ENCODE measurements around the gene INPP5D.
A peak's percentile ranks its signal among the peaks of the same experiment; 100 is the strongest.

The INPP5D gene

GRCh38 chr2:233247744-233248143 is 187.6 kb downstream of the INPP5D start:
- H3K4me1 Mint-ChIP-seq (ENCODE audit: low read depth in 2 of 2), result peaks cover 26 to 36% of the 10 kb centered on the region in 2 donors
- peak in 1 of 3 experiments; percentile 16 for DNase-seq

DNA sequence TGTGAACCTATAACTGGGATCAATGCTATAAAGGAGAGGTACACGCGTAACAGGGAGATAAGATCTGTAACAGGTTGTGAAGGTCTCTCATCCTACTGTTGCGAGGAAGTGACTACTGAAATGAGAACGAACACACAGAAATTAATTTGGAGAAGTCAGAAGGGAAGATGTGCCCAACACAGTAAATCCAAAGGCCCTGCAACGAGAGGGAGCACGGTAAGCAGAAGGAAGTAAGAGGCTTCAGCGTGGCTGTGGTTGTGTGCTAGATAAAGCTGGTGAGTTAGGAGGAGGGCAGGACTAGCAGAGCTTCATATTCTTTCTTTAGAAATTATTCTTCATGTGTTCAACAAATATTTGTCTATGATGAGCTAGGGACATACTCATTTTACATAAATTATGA is 188.9 kb downstream of the INPP5D start:
- ATAC-seq (replicated peaks), result no peak
- H3K27ac Mint-ChIP-seq, result no peak overlapping the region
- H3K4me1 Mint-ChIP-seq (ENCODE audit: low read depth in 2 of 2), result peaks cover 37 to 43% of the 10 kb centered on the region in 2 donors
- H3K27me3 Mint-ChIP-seq, result no peaks in the 10 kb centered on the region
- peaks cover 24% of the 10 kb centered on the region for H3K36me3 Mint-ChIP-seq (ENCODE audit: insufficient read depth)
- DNase-seq, result no peak
- peak overlapping the region in 1 of 2 donors; percentile 43 for H3K4me3 Mint-ChIP-seq
- no peaks in the 10 kb centered on the region for H3K9me3 Mint-ChIP-seq

More at GRCh38 chr2:233247744-233248143, 187.6 kb downstream of the INPP5D start:
- peak; percentile 39 for ATAC-seq (replicated peaks)
- Mint-ChIP-seq H3K9me3 (no peaks in the 10 kb centered on the region), H3K27me3 (no peaks in the 10 kb centered on the region), H3K36me3 (ENCODE audit: insufficient read depth) (peaks cover 18% of the 10 kb centered on the region), H3K27ac (peak overlapping the region; percentile 47 to 63), H3K4me3 (no peak overlapping the region)

DNA sequence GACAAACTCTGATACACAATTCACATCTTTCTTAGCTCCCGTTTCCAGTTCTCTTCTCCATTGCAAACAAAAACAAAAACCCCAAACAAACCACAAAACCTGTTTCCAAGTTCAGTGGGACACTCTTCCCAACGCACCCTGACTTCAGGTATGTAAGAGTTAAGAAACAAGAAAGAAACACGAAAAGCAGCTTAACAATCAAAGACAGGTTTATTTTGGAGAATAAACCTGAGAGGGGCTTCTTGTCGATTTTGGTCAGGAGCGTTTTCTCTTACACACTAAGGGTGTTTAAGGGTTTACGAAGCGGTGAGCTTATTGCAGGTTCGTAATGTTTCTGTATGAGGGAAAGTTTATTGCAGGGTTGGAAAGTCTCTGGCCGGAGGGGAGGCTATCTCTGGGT is 190.4 kb downstream of the INPP5D start:
- peak overlapping the region; percentile 96 to 98 for H3K27ac Mint-ChIP-seq
- ATAC-seq (replicated peaks) (no peak), DNase-seq (no peak)
- peak overlapping the region; percentile 92 to 93 for H3K4me3 Mint-ChIP-seq
- no peaks in the 10 kb centered on the region for H3K9me3 Mint-ChIP-seq
- H3K4me1 Mint-ChIP-seq (ENCODE audit: low read depth in 2 of 2), result peaks cover 48 to 50% of the 10 kb centered on the region in 2 donors
- no peaks in the 10 kb centered on the region for H3K27me3 Mint-ChIP-seq
- H3K36me3 Mint-ChIP-seq (ENCODE audit: insufficient read depth), result peaks cover 33% of the 10 kb centered on the region

- Mint-ChIP-seq H3K27ac (peak overlapping the region; percentile 96 to 98), H3K27me3 (no peaks in the 10 kb centered on the region), H3K4me1 (ENCODE audit: low read depth in 2 of 2) (peaks cover 52% of the 10 kb centered on the region in 2 donors), H3K4me3 (peak overlapping the region; percentile 92 to 93), H3K9me3 (no peaks in the 10 kb centered on the region), H3K36me3 (ENCODE audit: insufficient read depth) (peaks cover 37% of the 10 kb centered on the region)
- DNase-seq, result no peak
- ATAC-seq (replicated peaks), result no peak
Measured at GRCh38 chr2:233250985-233251305, 190.8 kb downstream of the INPP5D start.

GRCh38 chr2:233251306-233252116 is 191.4 kb downstream of the INPP5D start, which contains the start of gene ATG16L1:
TSS of gene ATG16L1 (plus strand) at chr2:233251673. CDS start at chr2:233251828, 155 bp downstream.
- no peaks in the 10 kb centered on the region for H3K9me3 Mint-ChIP-seq
- peaks cover 43% of the 10 kb centered on the region for H3K36me3 Mint-ChIP-seq (ENCODE audit: insufficient read depth)
- peak; percentile 90 to 93 (median 91) for DNase-seq
- peak within 1 kb of the TSS; percentile 92 to 93 for H3K4me3 Mint-ChIP-seq
- H3K4me1 Mint-ChIP-seq (ENCODE audit: low read depth in 2 of 2), result peaks cover 52 to 57% of the 10 kb centered on the region in 2 donors
- peak within 1 kb of the TSS; percentile 96 to 98 for H3K27ac Mint-ChIP-seq
- peak; percentile 94 for ATAC-seq (replicated peaks)
- no peaks in the 10 kb centered on the region for H3K27me3 Mint-ChIP-seq

- no peak for ATAC-seq (replicated peaks)
- Mint-ChIP-seq H3K4me3 (peak overlapping the region; percentile 92 to 93), H3K4me1 (ENCODE audit: low read depth in 2 of 2) (peaks cover 49 to 54% of the 10 kb centered on the region in 2 donors), H3K27me3 (no peaks in the 10 kb centered on the region), H3K36me3 (ENCODE audit: insufficient read depth) (peaks cover 50% of the 10 kb centered on the region), H3K9me3 (no peaks in the 10 kb centered on the region), H3K27ac (peak overlapping the region; percentile 96 to 98)
- DNase-seq, result no peak
Measured at GRCh38 chr2:233252227-233252626, 192.1 kb downstream of the INPP5D start.

DNA sequence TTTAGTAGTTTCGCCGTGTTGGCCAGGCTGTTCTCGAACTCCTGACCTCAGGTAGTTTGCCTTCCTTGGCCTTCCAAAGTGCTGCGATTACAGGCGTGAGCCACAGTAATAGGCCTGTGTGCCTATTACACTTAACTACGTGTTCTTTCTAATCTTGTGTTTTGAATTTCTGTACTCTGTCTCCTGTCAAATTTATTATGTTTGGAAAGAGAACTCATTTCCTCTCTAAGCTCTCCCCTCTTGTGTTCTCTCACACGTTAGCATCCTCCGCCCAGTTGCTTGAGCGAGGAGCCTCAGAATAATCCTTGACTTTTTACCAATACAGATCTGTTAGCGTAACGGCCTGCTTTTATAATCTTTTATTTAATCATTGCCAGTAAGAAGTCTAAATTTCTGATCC is 195.0 kb downstream of the INPP5D start:
- Mint-ChIP-seq H3K9me3 (no peaks in the 10 kb centered on the region), H3K27me3 (no peaks in the 10 kb centered on the region), H3K4me3 (peak overlapping the region; percentile 39 to 64), H3K36me3 (ENCODE audit: insufficient read depth) (peaks cover 79% of the 10 kb centered on the region), H3K27ac (peak overlapping the region; percentile 39 to 81), H3K4me1 (ENCODE audit: low read depth in 2 of 2) (peaks cover 58 to 64% of the 10 kb centered on the region in 2 donors)
- ATAC-seq (replicated peaks), result no peak
- no peak for DNase-seq

DNA sequence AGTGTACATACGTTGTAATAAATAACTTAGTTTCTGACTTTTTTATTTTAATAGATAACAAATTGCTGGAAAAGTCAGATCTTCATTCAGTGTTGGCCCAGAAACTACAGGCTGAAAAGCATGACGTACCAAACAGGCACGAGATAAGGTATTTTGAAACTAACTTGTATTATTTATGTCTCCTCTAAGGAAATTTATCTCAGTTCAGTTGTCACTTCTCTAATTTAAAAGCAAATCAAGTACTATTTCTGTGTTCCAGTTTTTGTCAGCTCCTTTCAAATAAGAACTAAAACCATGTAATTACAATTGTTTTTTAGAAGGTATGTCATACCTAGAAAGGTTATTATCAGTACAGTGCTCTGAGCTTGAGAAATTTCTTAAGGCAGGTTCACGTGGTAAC is 195.9 kb downstream of the INPP5D start:
- no peaks in the 10 kb centered on the region for H3K27me3 Mint-ChIP-seq
- no peak overlapping the region for H3K27ac Mint-ChIP-seq
- DNase-seq (no peak), ATAC-seq (replicated peaks) (no peak)
- H3K36me3 Mint-ChIP-seq (ENCODE audit: insufficient read depth), result peaks cover 88% of the 10 kb centered on the region
- H3K9me3 Mint-ChIP-seq, result no peaks in the 10 kb centered on the region
- H3K4me1 Mint-ChIP-seq (ENCODE audit: low read depth in 2 of 2), result peaks cover 56 to 64% of the 10 kb centered on the region in 2 donors
- H3K4me3 Mint-ChIP-seq, result peak overlapping the region in 1 of 2 donors; percentile 64
